Bronchial epithelial cell (primary cell): ENCODE results near the gene CHST11. TPM values are rescaled to one million over a fixed set of nuclear protein-coding genes. Genes with fewer than 3 reads are reported as not detected.

Experiments
- DNase-seq: peaks from one replicate; pipeline ENCODE4 v3.0.0-alpha.2; 2010; ENCODE audit warnings: low read depth
- FAIRE-seq: peaks from 2 replicates; lab custom pipeline; 2011; peaks lifted over from hg19 to GRCh38; lab: Jason Lieb, UNC
- H3K27me3 ChIP-seq: 2 replicates; pipeline ENCODE4 v1.5.1; 2011; ENCODE audit warnings: low read length; ENCODE audit not compliant: control insufficient read depth, insufficient read depth
- H3K36me3 ChIP-seq: 2 replicates; pipeline ENCODE4 v1.5.1; 2011; ENCODE audit warnings: low read length; ENCODE audit not compliant: control insufficient read depth, insufficient read depth
- H3K4me3 ChIP-seq: 2 replicates; pipeline ENCODE4 v1.5.1; 2011; ENCODE audit warnings: mild to moderate bottlenecking, low read depth, low read length, control low read depth
- CTCF ChIP-seq: IDR thresholded peaks from 2 replicates; pipeline ENCODE4 v1.5.1; 2011; ENCODE audit warnings: mild to moderate bottlenecking, moderate library complexity, low read length, control low read depth, inconsistent platforms; ENCODE audit not compliant: insufficient read depth, severe bottlenecking
- total RNA-seq: library from RNA; depleted of rRNA; stranded (reverse); fragments of >200 nt; gene quantifications from 2 replicates; pipeline ENCODE4 v1.2.1, GENCODE V29; 2014

Gene CHST11
- total RNA-seq, 1 donor from 2014 or later = 7.9 TPM

- DNase-seq (no peak), FAIRE-seq (no peak)
- no peak for TF ChIP-seq CTCF
- Histone ChIP-seq H3K36me3 (no peaks in the 10 kb centered on the region), H3K4me3 (no peak overlapping the region), H3K27me3 (no peaks in the 10 kb centered on the region)
Measured at GRCh38 chr12:104656383-104656782, 199.6 kb downstream of the CHST11 start.

- H3K4me3 ChIP-seq = no peak overlapping the region
- no peaks in the 10 kb centered on the region for H3K36me3 ChIP-seq
- FAIRE-seq (no peak), DNase-seq (peak; percentile 15)
- no peaks in the 10 kb centered on the region for H3K27me3 ChIP-seq
- TF ChIP-seq CTCF = no peak
Measured at GRCh38 chr12:104656921-104657320, 200.2 kb downstream of the CHST11 start.

GRCh38 chr12:104657726-104658484 lies 201.2 kb downstream of the CHST11 start:
- no peak for TF ChIP-seq CTCF
- DNase-seq (no peak), FAIRE-seq (no peak)
- Histone ChIP-seq H3K36me3 (no peaks in the 10 kb centered on the region), H3K27me3 (no peaks in the 10 kb centered on the region), H3K4me3 (no peak overlapping the region)

GRCh38 chr12:104659058-104659457 lies 202.3 kb downstream of the CHST11 start:
- H3K4me3 ChIP-seq = no peak overlapping the region
- H3K36me3 ChIP-seq = no peaks in the 10 kb centered on the region
- TF ChIP-seq CTCF = no peak
- no peak for FAIRE-seq
- no peaks in the 10 kb centered on the region for H3K27me3 ChIP-seq
- DNase-seq = no peak

DNA sequence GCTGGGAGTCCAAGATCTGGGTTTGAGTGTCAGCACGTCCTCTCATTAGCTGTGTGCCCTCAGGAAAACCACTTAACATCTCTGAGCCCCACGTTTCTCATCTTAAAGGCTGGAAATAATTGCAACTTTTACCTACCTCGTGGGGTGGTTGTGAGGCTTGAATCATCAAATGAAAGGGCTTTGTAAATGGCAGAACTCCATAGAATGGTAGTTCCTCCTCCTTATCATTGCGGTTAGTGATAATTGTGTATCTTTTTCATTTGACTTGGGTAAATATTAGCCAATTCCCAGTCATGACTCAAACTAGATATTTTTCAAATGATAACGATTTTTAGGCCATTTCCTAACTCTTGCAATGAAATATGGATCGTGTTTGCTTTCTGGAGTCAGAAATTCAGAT lies 205.5 kb downstream of the CHST11 start:
- Histone ChIP-seq H3K4me3 (no peak overlapping the region), H3K27me3 (no peaks in the 10 kb centered on the region), H3K36me3 (no peaks in the 10 kb centered on the region)
- no peak for TF ChIP-seq CTCF
- DNase-seq (peak; percentile 48), FAIRE-seq (no peak)

GRCh38 chr12:104662908-104663307 lies 206.2 kb downstream of the CHST11 start:
- DNase-seq (no peak), FAIRE-seq (no peak)
- Histone ChIP-seq H3K4me3 (no peak overlapping the region), H3K36me3 (no peaks in the 10 kb centered on the region), H3K27me3 (no peaks in the 10 kb centered on the region)
- no peak for TF ChIP-seq CTCF
